SK-N-SH (cell line): ENCODE measurements around the gene GPR55. TPM values are rescaled to one million over a fixed set of nuclear protein-coding genes. Genes with fewer than 3 reads are reported as not detected.

Source experiments
- CTCF ChIA-PET: fragments of 300-600, 350-600 bp; formaldehyde crosslinking; extraction: SDS; loops from one replicate; lab custom pipeline; 2021; lab: Yijun Ruan, JAX
- POLR2A ChIA-PET: fragments of 350-600 bp; sonication (Branson Sonifier 250); formaldehyde crosslinking; extraction: SDS; loops from one replicate; lab custom pipeline; 2020; ENCODE audit warnings: antibody characterized with exemption, inconsistent platforms; lab: Yijun Ruan, JAX
- DNase-seq: peaks from one replicate; pipeline ENCODE4 v3.0.0; 2012
- H2AFZ ChIP-seq: fragments of 200-600 bp; sonication (generic); 2 replicates; pipeline ENCODE4 v1.8.1; 2016; ENCODE audit warnings: antibody characterized with exemption, mild to moderate bottlenecking, low read depth
- H3F3A ChIP-seq: fragments of 200-600 bp; sonication (generic); replicated peaks from 2 replicates; pipeline ENCODE3; 2016; ENCODE audit warnings: antibody characterized with exemption, mild to moderate bottlenecking; ENCODE audit not compliant: insufficient read depth
- H3K27ac ChIP-seq, 2 experiments: fragments of 200-500 bp in 1 of 2; fragments of 200-600 bp in 1 of 2; sonication (Bioruptor generic) in 1 of 2; sonication (generic), shearing (Covaris generic) in 1 of 2; 2 replicates each; pipeline versions ENCODE4 v1.5.1 to v1.6.1; 2014 to 2016; ENCODE audit warnings: low read depth in 2 of 2, inconsistent platforms in 1 of 2, low read length in 1 of 2, mild to moderate bottlenecking in 1 of 2, mixed read lengths in 1 of 2
- H3K27me3 ChIP-seq: fragments of 200-600 bp; sonication (generic), shearing (Covaris generic); 2 replicates; pipeline ENCODE4 v1.6.1; 2016; ENCODE audit warnings: mixed run types; ENCODE audit not compliant: insufficient read depth
- H3K36me3 ChIP-seq, 2 experiments: fragments of 200-500 bp in 1 of 2; fragments of 200-600 bp in 1 of 2; sonication (Bioruptor generic) in 1 of 2; sonication (generic) in 1 of 2; replicated peaks in 1 of 2; 2 replicates each; pipeline versions ENCODE3 to v1.5.1; 2014 to 2016; ENCODE audit warnings: low read length in 1 of 2, mild to moderate bottlenecking in 1 of 2; ENCODE audit not compliant: insufficient read depth in 2 of 2, control insufficient read depth in 1 of 2
- H3K4me1 ChIP-seq, 2 experiments: fragments of 200-500 bp in 1 of 2; fragments of 200-600 bp in 1 of 2; sonication (Bioruptor generic) in 1 of 2; sonication (generic), shearing (Covaris generic) in 1 of 2; 2 replicates each; pipeline versions ENCODE4 v1.5.1 to v1.6.1; 2014 to 2016; ENCODE audit warnings: low read depth in 1 of 2, low read length in 1 of 2, mixed run types in 1 of 2; ENCODE audit not compliant: insufficient read depth in 2 of 2, control insufficient read depth in 1 of 2
- H3K4me2 ChIP-seq: fragments of 200-600 bp; sonication (generic), shearing (Covaris generic); 2 replicates; pipeline ENCODE4 v1.6.1; 2017; ENCODE audit warnings: mixed run types
- H3K4me3 ChIP-seq, 2 experiments: fragments of 200-500 bp in 1 of 2; fragments of 200-600 bp in 1 of 2; sonication (Bioruptor generic) in 1 of 2; sonication (generic), shearing (Covaris generic) in 1 of 2; 2 replicates each; pipeline versions ENCODE4 v1.5.1 to v1.8.1; 2014 to 2016; ENCODE audit warnings: low read depth in 2 of 2, inconsistent platforms in 1 of 2, low read length in 1 of 2, mild to moderate bottlenecking in 1 of 2, mixed read lengths in 1 of 2, moderate library complexity in 1 of 2
- H3K79me2 ChIP-seq: fragments of 200-600 bp; sonication (generic); 2 replicates; pipeline ENCODE4 v1.8.1; 2017; ENCODE audit warnings: mild to moderate bottlenecking; ENCODE audit not compliant: insufficient read depth
- H3K9ac ChIP-seq: fragments of 200-600 bp; sonication (generic); 2 replicates; pipeline ENCODE4 v1.6.1; 2017; ENCODE audit warnings: mixed run types
- H3K9me2 ChIP-seq: fragments of 200-600 bp; sonication (generic); 2 replicates; pipeline ENCODE4 v1.6.1; 2017; ENCODE audit warnings: mixed run types
- H3K9me3 ChIP-seq: fragments of 200-600 bp; sonication (generic); 2 replicates; pipeline ENCODE4 v1.6.1; 2017; ENCODE audit warnings: mixed run types, mild to moderate bottlenecking, moderate library complexity
- H4K20me1 ChIP-seq: fragments of 200-600 bp; sonication (generic); 2 replicates; pipeline ENCODE4 v1.6.1; 2017; ENCODE audit warnings: mild to moderate bottlenecking, mixed run types; ENCODE audit not compliant: insufficient read depth
- GATA2 ChIP-seq: sonication (generic); formaldehyde crosslinking; IDR thresholded peaks from 2 replicates; pipeline ENCODE4 v1.5.0; 2020; ENCODE audit warnings: mild to moderate bottlenecking, missing genetic modification reagents
- IRF3 ChIP-seq: fragments of 150-350 bp; IDR thresholded peaks from 2 replicates; pipeline ENCODE4 v1.6.1; 2016; ENCODE audit warnings: mild to moderate bottlenecking, low read depth, low read length
- MAX ChIP-seq: IDR thresholded peaks from 2 replicates; pipeline ENCODE4 v1.4.0; 2012; ENCODE audit warnings: low read depth
- NFIC ChIP-seq: IDR thresholded peaks from 2 replicates; pipeline ENCODE4 v1.4.0; 2012; ENCODE audit warnings: borderline replicate concordance
- POLR2AphosphoS5 ChIP-seq: IDR thresholded peaks from 2 replicates; pipeline ENCODE4 v1.6.1; 2012; ENCODE audit warnings: low read depth, low read length
- RAD21 ChIP-seq: IDR thresholded peaks from 2 replicates; pipeline ENCODE4 v1.6.1; 2012; ENCODE audit warnings: mild to moderate bottlenecking, low read length
- RFX5 ChIP-seq: IDR thresholded peaks from 2 replicates; pipeline ENCODE4 v1.6.1; 2012; ENCODE audit warnings: mild to moderate bottlenecking, improper control_type of control experiment, low read length
- TAF1 ChIP-seq: IDR thresholded peaks from 2 replicates; pipeline ENCODE4 v1.6.1; 2012; ENCODE audit warnings: low read depth, mild to moderate bottlenecking, low read length, moderate library complexity, borderline replicate concordance
- TCF12 ChIP-seq: IDR thresholded peaks from 2 replicates; pipeline ENCODE4 v1.4.0; 2012
- WGBS: methylation state at CpG from one replicate; pipeline ENCODE4 v1.1.6; 2017; ENCODE audit warnings: low lambda C conversion rate; 5-methylcytosine and 5-hydroxymethylcytosine counted together
- polyA plus RNA-seq, 3 experiments: library from polyadenylated mRNA; depleted of rRNA; stranded (reverse); fragments of >200 nt; gene quantifications; 2 replicates each; pipeline ENCODE4 v1.2.3, GENCODE V29; 2012

Gene GPR55
- polyA plus RNA-seq, 1 of the 3 experiments (the other 2 are of a cell fraction) = not detected

GRCh38 chr2:230864122-230864604 lies 60.9 kb downstream of the GPR55 start:
- peaks cover 27 to 35% of the 10 kb centered on the region in 2 experiments for H3K4me1 ChIP-seq
- TF ChIP-seq GATA2 (no peak), TAF1 (no peak), MAX (no peak), RAD21 (no peak), TCF12 (no peak), IRF3 (no peak), RFX5 (no peak)
- TF ChIP-seq, all 33 proteins: peak for 0
- Histone ChIP-seq H3K9me2 (no peaks in the 10 kb centered on the region), H3K4me3 (peak overlapping the region; percentile 89 to 95), H3K27me3 (no peaks in the 10 kb centered on the region; the same call in 1 of the 2 replicates), H3F3A (peaks cover 9% of the 10 kb centered on the region), H3K9me3 (no peaks in the 10 kb centered on the region), H3K4me2 (peak overlapping the region; percentile 97), H2AFZ (peak overlapping the region; percentile 81), H3K79me2 (no peaks in the 10 kb centered on the region), H3K9ac (no peak overlapping the region), H3K36me3 (no peaks in the 10 kb centered on the region), H3K27ac (peak overlapping the region in 1 of 2 experiments; percentile 45; a peak in 2 of 4 replicates), H4K20me1 (0 out of 2 replicates have a peak, but pooled peaks cover 15% of the 10 kb centered on the region)
- 82% methylated on average over 18 of the region's 18 CpGs for WGBS
- peak; percentile 40 for DNase-seq
- CTCF ChIA-PET = interaction anchor here (0.7 to 2.9 kb wide), 14 partner anchors 10 to 189 kb away, joined by 3 to 26 read pairs (median 6); no protein-coding TSS in a partner anchor
- POLR2A ChIA-PET = interaction anchor here (1.0 kb wide), 1 partner anchor 21 kb away, joined by 4 read pairs; no protein-coding TSS in a partner anchor

GRCh38 chr2:230863442-230864121 lies 61.5 kb downstream of the GPR55 start:
- Histone ChIP-seq H4K20me1 (0 out of 2 replicates have a peak, but pooled peaks cover 10% of the 10 kb centered on the region), H3K9ac (no peak overlapping the region), H3K4me2 (no peak overlapping the region), H3K27ac (no peak overlapping the region), H3K4me1 (peaks cover 25 to 29% of the 10 kb centered on the region in 2 experiments), H3K9me3 (no peaks in the 10 kb centered on the region), H3F3A (peaks cover 9% of the 10 kb centered on the region), H3K79me2 (no peaks in the 10 kb centered on the region), H3K27me3 (no peaks in the 10 kb centered on the region; the same call in 1 of the 2 replicates), H3K9me2 (no peaks in the 10 kb centered on the region), H3K4me3 (no peak overlapping the region), H2AFZ (no peak overlapping the region), H3K36me3 (no peaks in the 10 kb centered on the region)
- TF ChIP-seq NFIC = peak; percentile 36; the same call in 1 of the 2 replicates
- no peak for TF ChIP-seq POLR2AphosphoS5
- ChIA-PET CTCF (interaction anchor here (0.7 to 2.9 kb wide), 14 partner anchors 9 to 189 kb away, joined by 3 to 26 read pairs (median 6); no protein-coding TSS in a partner anchor), POLR2A (interaction anchor here (1.0 kb wide), 1 partner anchor 22 kb away, joined by 4 read pairs; no protein-coding TSS in a partner anchor)
- no peak for DNase-seq
- whole genome bisulfite sequencing = 90% methylated on average over 13 of the region's 13 CpGs
